NCI-H1105 treated with DMSO at 0.1 percent for 48 hours (cell line): ENCODE data around the gene DUSP3.

Experiments
- DNase-seq: peaks from one replicate; lab custom pipeline; 2025; lab: John Stamatoyannopoulos, UW

DUSP3 gene

DNA sequence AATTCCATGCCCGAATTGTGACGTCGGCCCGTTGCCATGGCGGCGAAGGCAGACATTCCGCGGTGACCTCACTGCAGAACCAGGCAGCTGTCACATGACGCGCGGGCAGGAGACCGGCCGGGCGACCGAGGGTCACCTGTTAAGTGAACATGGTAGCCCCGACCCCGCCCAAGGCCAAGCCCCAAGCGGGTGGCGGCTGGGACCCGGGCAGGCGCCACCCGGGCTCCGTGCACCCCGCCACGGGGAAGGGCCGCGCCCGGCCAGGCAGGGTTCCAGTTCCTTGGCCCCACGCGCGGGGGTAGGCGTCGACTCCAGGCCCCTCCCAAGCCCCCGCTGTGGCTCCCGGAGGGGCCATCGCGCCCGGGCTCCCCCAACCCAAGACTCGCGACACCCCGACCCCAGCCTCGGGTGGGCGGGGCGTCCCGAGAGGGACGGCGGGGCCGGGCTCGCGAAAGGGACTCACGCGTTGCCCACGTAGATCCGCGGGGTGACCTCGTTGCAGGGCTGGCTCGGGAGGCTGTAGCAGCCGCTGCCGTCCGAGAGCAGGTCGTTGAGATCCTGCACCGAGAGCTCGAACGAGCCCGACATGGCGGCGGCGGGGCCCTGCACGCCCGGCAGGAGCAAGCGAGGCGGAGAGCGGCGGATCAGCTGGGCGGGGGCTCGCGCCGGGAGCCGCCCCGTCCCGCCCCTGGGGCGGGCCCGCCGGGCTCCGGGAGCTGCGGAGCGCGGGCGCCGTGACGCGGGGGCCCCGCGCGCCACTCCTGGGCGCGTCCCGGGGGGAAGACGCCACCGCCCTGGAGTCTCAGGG, at the start of gene DUSP3:
TSS of gene DUSP3 (minus strand) at position 641 of the 808 bp plus-strand sequence. CDS start at position 588, 53 bp downstream.
- DNase-seq = peak; percentile 63

DNA sequence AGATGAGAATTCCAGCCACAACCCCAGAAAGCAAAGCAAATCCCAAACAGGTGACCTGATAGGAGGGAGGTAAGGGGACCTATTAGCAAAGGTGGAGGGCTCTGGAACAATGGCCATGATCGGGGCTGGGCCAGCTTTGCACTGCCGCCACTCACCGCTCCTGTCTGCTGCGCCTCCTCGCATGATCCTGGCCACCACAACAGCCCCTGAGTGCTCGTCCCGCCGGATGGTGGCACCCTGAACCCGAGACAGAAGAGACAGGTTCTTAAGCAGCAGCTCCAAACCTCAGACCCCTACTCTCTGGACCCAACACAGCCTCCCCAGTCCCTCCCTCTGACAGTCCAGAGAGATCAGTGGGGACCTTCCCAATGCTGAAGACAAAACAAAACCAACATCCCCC, 48.8 kb upstream of the DUSP3 start:
- DNase-seq = no peak

DNA sequence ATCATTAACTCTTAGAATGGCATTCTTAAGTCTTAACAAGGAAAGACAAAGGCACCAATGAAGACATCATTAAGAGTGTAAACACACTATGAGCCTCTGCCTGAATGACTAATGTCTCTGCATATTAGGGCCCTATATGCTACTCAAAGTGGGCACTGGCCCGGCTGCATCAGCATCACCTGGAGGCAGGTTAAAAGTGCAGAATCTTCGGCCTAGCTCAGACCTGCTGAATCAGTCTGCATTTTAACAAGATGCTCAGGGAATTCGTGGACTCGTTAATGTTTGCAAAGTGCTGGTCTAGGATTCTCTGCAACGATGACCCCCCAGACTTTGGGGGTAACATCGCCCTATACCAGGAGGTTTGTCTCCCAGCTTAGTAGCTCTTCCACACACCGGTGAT, 47.4 kb upstream of the DUSP3 start:
- DNase-seq = no peak

DNA sequence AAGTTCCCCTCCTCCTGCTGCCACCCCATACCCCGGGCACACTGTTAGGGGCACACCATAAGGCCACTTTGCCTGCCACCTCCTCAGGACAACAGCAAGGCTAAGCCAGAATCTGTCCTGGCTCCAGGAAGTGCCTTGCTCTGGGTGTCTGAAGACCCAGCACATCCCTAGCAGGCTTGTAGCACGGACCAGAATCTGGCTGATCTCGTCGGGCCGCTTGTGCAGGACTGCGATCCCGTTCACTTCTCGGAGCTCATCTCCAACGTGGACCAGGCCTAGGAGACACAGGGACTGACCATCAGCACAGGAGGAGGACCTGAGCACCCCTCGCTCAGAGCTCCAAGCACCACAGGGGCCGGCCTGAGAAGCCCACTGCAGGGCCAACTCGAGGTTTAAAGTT, 46.8 kb upstream of the DUSP3 start:
- no peak for DNase-seq

DNA sequence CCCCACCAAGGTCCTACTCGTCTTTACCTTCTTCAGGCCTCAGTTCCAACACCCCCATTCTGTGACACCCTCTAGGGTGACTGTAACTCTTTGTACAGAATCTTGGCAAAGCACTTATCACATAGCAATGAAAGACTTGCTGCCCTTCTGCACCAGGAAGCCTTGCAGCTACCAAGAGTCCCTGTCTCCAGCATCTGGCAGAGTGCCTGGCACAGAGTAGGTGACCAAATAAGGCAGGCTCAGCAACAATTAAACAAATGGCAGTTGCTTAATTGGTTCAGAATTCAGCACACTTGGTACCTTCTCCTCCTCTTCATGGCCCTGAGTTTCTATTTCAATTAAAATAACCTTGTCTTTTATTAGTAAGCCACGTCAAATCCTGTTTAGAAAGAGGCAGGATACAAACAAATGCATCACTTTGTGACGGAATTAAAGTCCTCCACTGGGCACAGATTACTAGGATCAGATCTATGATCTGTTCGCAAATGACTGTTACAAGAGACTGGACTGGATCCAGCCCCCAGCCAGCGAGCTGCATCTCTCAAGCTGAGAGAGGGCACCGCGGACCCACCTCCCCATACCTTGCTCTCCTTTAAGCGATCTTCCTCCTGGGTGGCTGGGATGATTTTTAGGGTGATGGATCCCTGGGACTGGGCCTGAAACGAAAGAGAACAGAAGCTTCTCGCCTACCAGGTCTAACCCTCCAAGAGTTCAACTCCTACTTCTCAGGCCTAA, 44.7 kb upstream of the DUSP3 start:
- DNase-seq = no peak

DNA sequence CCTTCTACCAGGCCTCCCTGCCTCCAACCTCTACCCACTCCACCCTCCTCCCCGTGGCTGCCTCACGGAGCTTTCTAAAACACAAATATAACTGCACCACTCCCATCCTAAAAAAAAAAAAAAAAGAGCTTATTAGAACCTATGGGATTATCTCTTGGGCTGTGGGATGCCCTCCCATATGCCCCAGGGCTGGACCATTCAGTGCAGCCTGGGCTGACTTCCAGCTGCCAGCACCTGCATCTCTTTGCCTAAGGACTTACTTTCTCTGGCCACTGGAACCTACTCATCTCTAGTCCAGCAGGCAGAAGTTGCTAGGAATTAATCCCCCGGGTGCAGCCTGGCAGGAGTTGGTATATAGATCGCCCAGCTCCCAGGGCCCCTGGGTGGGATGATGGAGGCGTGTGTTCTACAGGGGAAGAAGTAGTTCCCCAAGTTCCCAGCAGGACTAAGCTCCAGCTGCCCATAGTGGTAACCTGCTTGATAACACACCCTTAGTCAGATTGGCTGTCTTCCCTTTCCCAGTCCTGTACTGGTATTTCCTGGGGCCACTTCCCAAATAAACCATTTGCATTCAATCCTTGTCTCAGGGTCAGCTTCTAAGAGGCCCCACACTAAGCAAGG, 43.9 kb upstream of the DUSP3 start:
- no peak for DNase-seq

DNA sequence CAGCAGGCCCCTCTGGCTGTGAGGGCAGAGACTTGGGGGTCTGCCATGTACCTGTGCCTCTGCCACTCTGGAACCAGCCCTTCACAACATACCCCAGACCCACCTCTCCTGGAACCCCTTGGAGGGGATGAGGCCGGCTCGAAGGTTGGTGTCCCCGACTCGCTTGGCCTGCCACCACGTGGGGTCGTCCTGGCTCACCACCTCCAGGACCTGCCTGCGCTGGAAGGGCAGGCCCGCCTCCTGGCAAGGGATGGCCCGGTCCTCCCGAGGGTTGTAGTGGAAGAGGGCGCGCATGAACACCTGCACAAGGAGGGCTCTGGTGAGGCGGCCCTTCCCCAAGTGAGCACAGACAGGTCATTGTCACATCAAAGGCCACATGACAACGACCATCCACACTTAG, 42.0 kb upstream of the DUSP3 start:
- DNase-seq = no peak

DNA sequence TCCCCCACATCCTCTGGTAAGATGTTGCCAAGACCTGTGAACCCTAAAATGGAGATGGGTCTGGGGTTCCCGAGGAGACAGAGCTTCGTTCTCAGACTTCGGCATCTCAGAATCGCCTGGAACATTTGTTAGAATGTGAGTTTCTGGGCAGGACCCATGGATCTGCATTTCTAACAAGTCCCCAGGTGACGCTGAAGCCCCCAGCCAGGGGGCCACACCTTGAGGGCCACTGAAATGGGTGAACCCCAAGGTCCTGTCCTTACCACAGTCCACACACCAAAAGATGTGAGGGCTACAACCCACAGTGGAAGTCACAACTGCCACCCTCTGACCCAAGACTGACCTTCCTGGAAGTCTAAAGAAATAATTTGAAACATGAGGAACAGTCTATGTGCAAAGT, 40.2 kb upstream of the DUSP3 start:
- DNase-seq = no peak

DNA sequence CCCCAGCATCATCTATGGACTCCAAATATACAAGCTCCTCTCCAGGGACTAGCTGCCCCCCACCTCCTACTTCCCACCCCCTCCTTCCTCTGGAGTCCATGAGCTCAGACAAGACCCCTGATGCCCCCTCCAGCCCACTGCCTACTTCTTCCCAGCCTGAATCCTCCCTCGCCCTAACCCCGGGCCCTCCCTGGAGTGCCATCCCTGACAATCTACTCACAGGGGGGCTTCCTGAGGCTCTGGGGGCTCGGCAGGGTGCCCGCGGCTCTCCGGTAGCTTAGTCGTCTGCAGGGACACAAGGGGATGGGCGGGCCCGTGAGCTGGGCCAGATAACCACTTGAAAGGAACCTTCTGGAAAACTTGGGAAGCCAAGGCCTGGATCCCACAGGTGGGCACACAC, 39.0 kb upstream of the DUSP3 start:
- no peak for DNase-seq

DNA sequence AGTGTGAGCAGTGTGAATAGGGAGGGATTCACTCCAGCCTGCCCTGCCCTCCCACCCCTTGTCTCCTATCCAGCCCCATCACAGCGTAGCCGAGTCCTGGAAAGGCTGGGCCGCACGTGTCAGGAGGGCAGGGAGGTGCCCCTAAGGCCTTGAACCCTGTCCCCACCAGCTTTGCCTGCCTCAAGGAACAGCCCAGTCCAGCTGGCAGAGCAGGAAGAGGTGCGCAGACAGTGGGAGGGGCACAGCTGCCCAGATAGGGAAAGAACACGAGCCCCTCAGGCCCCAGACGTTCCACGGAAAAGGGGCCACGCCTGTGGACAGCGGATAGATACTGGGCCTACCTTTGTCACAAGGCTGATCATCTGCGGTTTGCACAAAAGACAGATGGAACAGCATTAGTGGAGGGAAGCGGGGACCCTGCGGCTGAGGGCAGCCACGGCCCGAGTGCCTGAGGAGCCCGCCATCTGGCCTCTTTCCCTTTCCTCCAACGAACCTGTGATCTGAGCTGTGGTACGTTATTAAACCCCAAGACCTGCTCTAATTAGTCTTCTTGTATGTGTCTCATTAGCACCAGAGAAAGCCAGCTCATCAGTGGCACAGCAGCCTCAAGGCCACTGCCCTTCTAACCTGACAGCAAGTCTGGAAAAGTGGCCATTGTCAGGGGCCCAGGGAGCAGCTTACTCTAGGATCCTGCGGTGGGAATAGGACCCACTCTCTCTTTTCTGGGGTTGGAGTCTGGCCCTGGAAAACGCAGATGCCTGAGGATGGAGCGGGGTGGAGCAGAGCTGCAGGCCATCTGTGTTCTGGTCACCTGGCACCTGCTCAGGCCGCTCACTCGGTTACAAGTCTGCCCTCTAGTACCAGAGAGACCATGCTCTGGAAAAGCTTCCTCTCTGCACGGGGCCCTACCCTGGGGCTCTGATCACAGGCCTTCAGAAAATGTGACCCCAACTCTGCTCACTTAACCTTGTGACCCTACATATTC, 37.9 kb upstream of the DUSP3 start:
- no peak for DNase-seq

DNA sequence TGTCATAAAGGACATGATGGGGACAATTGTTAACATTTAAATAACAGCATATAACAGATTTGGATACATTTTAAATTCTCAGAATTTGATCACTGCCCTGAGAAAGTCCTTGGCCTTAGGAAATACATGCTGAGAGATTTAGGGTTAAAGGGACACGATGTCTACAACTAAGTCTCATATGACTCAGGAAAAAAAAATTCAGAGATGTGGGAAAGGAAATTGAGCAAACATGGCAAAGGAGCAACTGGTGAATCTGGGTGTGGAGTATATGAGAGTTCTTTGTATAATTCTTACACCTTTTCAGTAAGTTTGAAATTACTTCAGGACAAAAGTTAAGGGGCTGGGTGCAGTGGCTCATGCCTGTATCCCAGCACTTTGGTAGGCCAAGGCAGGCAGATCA, 35.9 kb upstream of the DUSP3 start:
- DNase-seq = no peak

DNA sequence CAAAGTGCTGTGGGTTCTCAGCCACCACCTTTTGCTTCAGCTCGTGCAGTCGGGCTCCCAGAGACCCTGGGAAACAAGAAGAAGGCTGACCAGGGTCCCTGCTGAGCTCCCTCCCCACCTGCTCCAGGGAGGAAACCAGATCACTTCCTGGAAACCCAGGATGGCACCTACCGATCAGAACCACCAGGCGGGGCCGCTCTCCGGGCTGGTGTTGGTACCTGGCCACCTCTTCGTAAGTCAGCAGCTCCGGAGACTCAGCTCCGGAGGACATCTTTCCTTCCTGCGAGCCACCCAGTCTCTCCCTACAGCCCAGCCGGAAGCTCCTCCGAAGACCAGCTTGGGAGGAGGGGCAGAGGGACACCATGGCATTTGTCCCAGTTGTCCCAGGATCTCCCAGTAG, 35.2 kb upstream of the DUSP3 start:
- DNase-seq = no peak

DNA sequence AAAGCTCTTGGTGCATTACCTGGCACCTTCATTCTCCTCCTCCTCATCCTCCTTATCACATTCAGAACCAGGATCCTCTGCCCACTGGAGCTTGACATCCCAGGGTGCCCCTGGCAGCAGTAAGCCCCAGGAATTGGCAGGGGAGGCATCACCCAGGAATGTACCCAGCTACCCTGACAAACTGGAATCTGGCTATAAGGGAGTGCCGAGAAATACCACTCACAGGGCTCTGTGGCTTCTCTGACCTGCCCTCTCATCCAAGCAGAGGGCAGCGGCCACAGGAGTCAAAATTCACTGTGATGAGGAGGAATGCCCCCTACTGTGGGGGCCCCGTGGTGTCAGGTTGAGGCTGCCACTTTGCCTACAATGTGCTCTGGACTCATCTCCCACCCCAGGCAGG, 34.6 kb upstream of the DUSP3 start:
- DNase-seq = no peak

DNA sequence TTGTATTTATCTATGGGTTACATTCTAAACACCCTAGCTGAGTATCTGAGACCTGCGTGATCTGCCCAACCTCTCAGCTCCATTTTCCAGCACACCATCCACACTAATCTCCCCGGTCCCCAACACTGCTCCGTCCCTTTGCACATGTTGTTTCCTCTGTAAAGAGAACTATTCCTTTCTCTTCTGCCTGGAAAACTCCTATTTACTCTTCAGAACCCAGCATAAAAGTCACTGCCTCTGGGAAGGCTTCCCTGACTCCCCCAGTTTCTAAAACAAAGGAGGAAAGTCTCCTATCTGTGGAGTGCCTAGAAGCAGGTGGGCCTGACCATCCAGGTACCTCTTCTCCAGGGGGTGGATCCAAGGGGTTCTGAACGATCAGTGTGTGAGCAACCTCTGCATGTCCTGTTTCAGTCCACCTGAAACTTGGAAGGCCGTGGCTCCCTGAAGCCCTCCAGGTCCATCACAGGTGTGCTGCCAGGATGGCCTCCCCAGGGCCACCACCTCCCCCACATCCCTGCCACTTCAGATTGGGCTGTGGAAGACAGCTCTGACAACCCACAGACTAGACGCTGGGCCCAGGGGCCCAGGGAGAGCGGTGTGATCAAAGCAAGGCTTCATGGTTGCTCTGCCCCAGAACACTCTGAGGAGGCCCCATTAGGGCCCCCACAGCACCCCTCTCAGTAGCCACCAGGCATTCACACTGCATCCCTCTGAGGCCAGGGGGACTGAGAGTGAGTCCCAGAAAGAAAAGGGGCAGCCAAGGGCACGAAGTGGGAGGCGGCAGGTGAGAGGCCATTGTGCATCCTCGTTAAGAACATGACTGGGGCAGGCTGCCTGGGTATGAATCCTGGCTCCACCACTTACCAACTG, 33.9 kb upstream of the DUSP3 start:
- DNase-seq = no peak

DNA sequence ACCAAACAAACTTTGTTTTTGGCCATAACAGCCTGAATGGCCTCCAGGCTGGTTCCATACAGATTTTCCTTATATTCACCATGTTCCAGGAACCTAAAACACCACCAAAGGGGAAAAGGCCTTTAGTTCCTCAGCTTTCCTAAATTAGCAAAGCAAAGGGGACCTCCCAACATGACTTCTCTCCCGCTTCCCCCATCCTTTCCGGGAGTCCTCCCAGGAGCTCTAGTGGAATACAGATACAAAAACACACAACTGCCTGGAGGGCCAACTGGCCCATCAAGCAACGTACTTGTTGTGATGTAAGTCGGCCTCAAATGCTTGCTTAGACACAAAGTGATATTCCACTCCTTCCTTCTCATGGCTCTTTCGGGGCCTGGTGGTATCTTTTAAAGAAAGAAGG, 32.0 kb upstream of the DUSP3 start:
- DNase-seq = no peak

DNA sequence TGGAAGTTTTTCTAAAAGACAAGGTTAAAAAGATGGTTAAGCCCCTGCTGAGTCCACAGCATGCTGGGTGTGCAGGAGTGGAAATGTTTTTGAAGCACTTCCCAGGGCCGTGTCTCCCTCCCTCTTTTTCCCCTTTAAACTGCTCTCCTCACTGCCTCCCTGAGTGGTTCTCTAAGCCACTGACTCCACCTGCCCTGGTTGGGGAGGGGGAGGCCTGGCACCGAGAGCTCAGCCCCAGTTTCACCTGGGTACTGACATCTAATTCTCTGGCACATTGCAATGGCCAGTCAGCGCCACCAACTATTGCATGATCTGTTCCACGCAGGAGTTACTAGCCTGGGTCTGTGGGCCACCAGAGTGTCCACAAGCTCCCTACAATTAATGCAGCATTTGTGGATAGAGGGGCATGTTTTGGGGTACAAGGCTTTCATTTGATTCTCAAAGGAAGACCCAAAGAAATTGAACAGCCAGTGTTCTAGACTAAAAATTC, 31.5 kb upstream of the DUSP3 start:
- no peak for DNase-seq

DNA sequence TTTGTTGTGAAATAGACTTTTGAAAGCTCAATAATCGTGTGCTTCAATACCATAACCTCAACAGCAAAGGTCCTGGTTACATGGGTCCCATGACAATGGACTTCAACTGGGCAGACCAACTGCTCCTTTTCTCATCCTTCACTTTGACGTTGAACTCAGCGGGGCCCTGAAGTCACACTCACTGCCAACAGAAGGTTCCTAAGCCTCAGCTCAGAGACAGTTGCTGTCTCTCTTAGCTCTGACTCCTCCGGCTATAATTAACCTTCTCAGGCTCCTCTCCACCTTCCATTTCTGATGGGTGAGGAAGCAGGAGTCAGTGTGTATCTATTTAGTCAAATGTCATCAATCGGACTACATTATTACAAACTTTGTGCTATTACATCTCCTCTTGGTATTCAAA, 30.3 kb upstream of the DUSP3 start:
- no peak for DNase-seq

DNA sequence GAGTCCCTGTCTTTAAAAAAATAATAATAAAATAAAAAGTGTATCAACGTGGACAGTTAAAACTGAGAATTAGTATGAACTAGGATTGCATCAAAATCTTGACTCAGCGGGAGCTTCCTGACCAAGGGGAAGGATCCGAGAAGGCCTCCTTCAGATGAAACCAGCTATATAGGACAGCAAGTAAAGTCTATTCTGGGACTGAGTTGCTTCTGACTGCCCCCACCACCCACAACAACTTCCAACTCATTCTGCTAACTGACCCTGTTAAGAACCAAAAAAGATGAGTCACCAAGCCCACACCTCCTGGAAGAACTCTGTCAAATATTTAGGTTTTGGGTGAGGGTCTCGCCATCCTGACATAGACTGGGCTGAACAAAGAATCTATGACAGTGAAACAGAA, 29.3 kb upstream of the DUSP3 start:
- DNase-seq = no peak

DNA sequence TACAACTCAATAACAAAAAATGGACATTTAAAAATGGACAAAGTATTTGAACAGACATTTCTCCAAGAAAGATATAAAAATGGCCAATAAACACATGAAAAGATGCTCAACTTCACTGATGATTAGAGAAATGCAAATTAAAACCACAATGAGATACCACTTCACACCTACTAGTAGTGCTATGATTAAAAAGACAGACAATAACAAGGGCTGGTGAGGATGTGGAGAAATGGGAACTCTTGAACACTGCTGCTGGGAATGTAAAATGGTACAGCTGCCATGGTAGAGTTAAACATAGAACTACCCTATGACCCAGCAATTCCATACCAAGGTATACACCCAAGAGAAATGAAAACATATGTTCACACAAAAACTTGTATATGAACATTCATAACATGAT, 26.3 kb upstream of the DUSP3 start:
- no peak for DNase-seq

DNA sequence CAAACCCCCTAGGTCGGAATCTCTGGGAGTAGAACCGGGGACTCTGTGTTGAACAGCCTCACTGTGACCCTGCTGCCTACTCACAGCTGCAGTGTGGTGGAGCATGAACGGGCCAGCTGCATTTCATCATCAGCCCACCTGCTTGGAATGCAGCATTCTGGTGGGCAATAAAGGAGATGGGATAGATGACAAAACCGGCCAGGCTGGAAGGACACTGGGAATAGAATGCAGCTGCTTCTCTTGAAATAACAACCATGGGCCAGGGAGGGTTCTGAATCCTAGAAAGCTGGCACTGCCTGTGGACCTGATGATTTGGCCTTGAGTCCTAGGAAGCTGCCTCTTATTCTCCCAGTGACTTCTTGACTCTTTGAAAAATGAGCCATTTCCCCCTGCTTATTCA, 25.0 kb upstream of the DUSP3 start:
- DNase-seq = no peak

DNA sequence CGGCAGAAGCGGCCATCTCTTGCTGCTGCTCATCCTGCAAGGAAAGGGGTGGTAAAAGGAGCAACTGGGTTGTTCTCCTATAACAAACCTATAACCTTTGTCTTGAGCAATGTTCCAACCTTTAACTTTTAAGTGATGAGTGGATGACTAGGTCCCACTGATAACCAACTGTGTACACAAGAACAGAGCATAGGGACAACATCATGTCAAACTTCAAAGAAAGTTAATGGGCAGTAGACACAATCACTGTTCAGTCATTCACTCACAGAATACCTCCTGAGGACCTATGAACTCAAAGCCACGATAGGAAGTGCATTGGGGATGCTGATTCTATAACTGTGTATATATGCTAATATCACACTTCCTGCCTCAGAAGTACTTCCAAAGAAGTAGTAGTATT, 23.1 kb upstream of the DUSP3 start:
- DNase-seq = no peak
